Uterus (tissue), 4 donors: ENCODE results near the gene DOCK3. TPM values are rescaled to one million over a fixed set of nuclear protein-coding genes. Genes with fewer than 3 reads are reported as not detected.
"Not testable (repeated sequence)": the region's sequence is repeated elsewhere in the genome, so short reads cannot be mapped to it uniquely, and the experiment has no call there.

ENCODE experiments used
- DNase-seq, 2 donors: peaks; one replicate each; pipeline ENCODE4 v3.0.0-alpha.2; 2019 to 2020
- H3K27ac ChIP-seq, 2 donors: fragments of 200-600 bp; sonication (generic); 1 replicate in 1 of 2; 2 replicates in 1 of 2; pipeline ENCODE4 v1.5.1; 2016 to 2018
- H3K27me3 ChIP-seq, 2 donors: fragments of 200-600 bp; sonication (generic); one replicate each; pipeline ENCODE4 v1.5.1; 2018 to 2019; ENCODE audit warnings: control low read depth in 1 of 2
- H3K36me3 ChIP-seq, 2 donors: fragments of 200-600 bp; sonication (generic); one replicate each; pipeline ENCODE4 v1.5.1; 2019; ENCODE audit warnings: control low read depth in 1 of 2
- H3K4me1 ChIP-seq, 2 donors: fragments of 200-600 bp; sonication (generic); one replicate each; pipeline ENCODE4 v1.5.1; 2018 to 2019; ENCODE audit warnings: control low read depth in 1 of 2
- H3K4me3 ChIP-seq, 2 donors: fragments of 200-600 bp; sonication (generic); 1 replicate in 1 of 2; 2 replicates in 1 of 2; pipeline ENCODE4 v1.5.1; 2018 to 2019; ENCODE audit warnings: mild to moderate bottlenecking in 1 of 2
- H3K9me3 ChIP-seq, 2 donors: fragments of 200-600 bp; sonication (generic); one replicate each; pipeline ENCODE4 v1.5.1; 2019; ENCODE audit warnings: control low read depth in 1 of 2
- CTCF ChIP-seq, 4 experiments: fragments of 200-600 bp in 2 of 4; fragments of 450-650 bp in 2 of 4; sonication (generic) in 2 of 4; IDR thresholded peaks; one replicate each; pipeline ENCODE4 v1.5.1; 2016 to 2019; ENCODE audit warnings: antibody characterized with exemption in 4 of 4, mild to moderate bottlenecking in 2 of 4, moderate library complexity in 1 of 4
- POLR2A ChIP-seq, 2 donors: fragments of 450-650 bp; IDR thresholded peaks; one replicate each; pipeline ENCODE4 v1.6.1; 2016; ENCODE audit warnings: antibody characterized with exemption in 2 of 2, mild to moderate bottlenecking in 1 of 2, moderate library complexity in 1 of 2
- intact Hi-C: fragments of 100-400 bp; cut with DNase I; formaldehyde crosslinking; loops from one replicate; pipeline ENCODE4 v1.15.1; 2023; ENCODE audit warnings: low total_unique reads
- total RNA-seq, 4 donors: library from RNA; depleted of rRNA in 3 of 4; stranded (reverse); fragments of >200 nt in 3 of 4; gene quantifications; one replicate each; pipeline versions ENCODE4 v1.1.0 to v1.2.4, GENCODE V29; 2014 to 2023
- donor health status: DM: yes; HTN: yes; CAD: no.

Gene DOCK3
- total RNA-seq, 4 donors from 2014 or later, result under 0.01 to 1.6 (median 0.46) TPM

GRCh38 chr3:50862221-50862620 is 187.5 kb downstream of the DOCK3 start:
- H3K9me3 ChIP-seq, result no peaks in the 10 kb centered on the region
- no peak for DNase-seq
- H3K4me1 ChIP-seq, result no peaks in the 10 kb centered on the region
- no peak overlapping the region for H3K27ac ChIP-seq
- no peaks in the 10 kb centered on the region for H3K27me3 ChIP-seq
- H3K4me3 ChIP-seq, result no peak overlapping the region
- TF ChIP-seq POLR2A (IDR thresholded peaks at IDR 0.05) (no peak), CTCF (IDR thresholded peaks at IDR 0.05) (no peak)
- intact Hi-C loops, result no loop called here
- H3K36me3 ChIP-seq, result no peaks in the 10 kb centered on the region

- Histone ChIP-seq H3K27me3 (no peaks in the 10 kb centered on the region), H3K4me3 (no peak overlapping the region)
- intact Hi-C loops, result no loop called here
Measured at GRCh38 chr3:50873376-50874157, 198.8 kb downstream of the DOCK3 start.

GRCh38 chr3:50874876-50875275 is 200.1 kb downstream of the DOCK3 start:
- H3K27ac ChIP-seq, intact Hi-C loops, H3K36me3 ChIP-seq, H3K27me3 ChIP-seq, DNase-seq, H3K9me3 ChIP-seq, H3K4me1 ChIP-seq, H3K4me3 ChIP-seq: not testable (repeated sequence)

More at GRCh38 chr3:50873376-50874157, 198.8 kb downstream of the DOCK3 start:
- no peaks in the 10 kb centered on the region for H3K4me1 ChIP-seq
- H3K36me3 ChIP-seq, result no peaks in the 10 kb centered on the region
- H3K27ac ChIP-seq, result no peak overlapping the region
- H3K9me3 ChIP-seq, result no peaks in the 10 kb centered on the region
- no peak for DNase-seq
- TF ChIP-seq CTCF (IDR thresholded peaks at IDR 0.05) (no peak), POLR2A (IDR thresholded peaks at IDR 0.05) (no peak)

- no peak overlapping the region for H3K4me3 ChIP-seq
- no peak overlapping the region for H3K27ac ChIP-seq
- H3K4me1 ChIP-seq, result no peaks in the 10 kb centered on the region
- no peaks in the 10 kb centered on the region for H3K9me3 ChIP-seq
- no peak for DNase-seq
- intact Hi-C loops, result no loop called here
- H3K36me3 ChIP-seq, result no peaks in the 10 kb centered on the region
- TF ChIP-seq CTCF (IDR thresholded peaks at IDR 0.05), result no peak
- TF ChIP-seq POLR2A (IDR thresholded peaks at IDR 0.05), result no peak
- no peaks in the 10 kb centered on the region for H3K27me3 ChIP-seq
Measured at GRCh38 chr3:50876947-50877346, 202.2 kb downstream of the DOCK3 start.

GRCh38 chr3:50882733-50883132 is 208.0 kb downstream of the DOCK3 start:
- H3K27me3 ChIP-seq, H3K9me3 ChIP-seq, H3K27ac ChIP-seq, intact Hi-C loops, DNase-seq, H3K36me3 ChIP-seq, H3K4me1 ChIP-seq, H3K4me3 ChIP-seq: not testable (repeated sequence)

- TF ChIP-seq POLR2A (IDR thresholded peaks at IDR 0.05) (no peak), CTCF (IDR thresholded peaks at IDR 0.05) (no peak)
- Histone ChIP-seq H3K27me3 (no peaks in the 10 kb centered on the region), H3K4me3 (no peak overlapping the region), H3K4me1 (no peaks in the 10 kb centered on the region), H3K36me3 (no peaks in the 10 kb centered on the region), H3K27ac (no peak overlapping the region), H3K9me3 (no peaks in the 10 kb centered on the region)
- no peak for DNase-seq
- intact Hi-C loops, result no loop called here
Measured at GRCh38 chr3:50883755-50884154, 209.0 kb downstream of the DOCK3 start.
